MM.1S (cell line): Measurements from ENCODE around the gene ZNF730.
"Not testable (repeated sequence)": the region's sequence is repeated elsewhere in the genome, so short reads cannot be mapped to it uniquely, and the experiment has no call there.

ENCODE experiments used
- DNase-seq: peaks from one replicate; pipeline ENCODE4 v3.0.0-alpha.2; 2015
- H2AFZ ChIP-seq: fragments of 300-600 bp; sonication (generic); 2 replicates; pipeline ENCODE4 v1.6.0; 2016; ENCODE audit warnings: antibody characterized with exemption, low read length
- H3F3A ChIP-seq: fragments of 300-600 bp; sonication (generic); 2 replicates; pipeline ENCODE4 v1.6.1; 2016; ENCODE audit warnings: mild to moderate bottlenecking, antibody characterized with exemption, low read length, moderate library complexity, mixed read lengths; ENCODE audit not compliant: insufficient read depth
- H3K27ac ChIP-seq: fragments of 300-600 bp; sonication (generic); 2 replicates; pipeline ENCODE4 v1.5.1; 2016; ENCODE audit warnings: mild to moderate bottlenecking, low read length
- H3K27me3 ChIP-seq: fragments of 300-600 bp; sonication (generic); replicated peaks from 2 replicates; pipeline ENCODE4 v1.6.0; 2016; ENCODE audit warnings: low read length; ENCODE audit not compliant: insufficient read depth
- H3K36me3 ChIP-seq: fragments of 300-600 bp; sonication (generic); replicated peaks from 2 replicates; pipeline ENCODE4 v1.6.1; 2016; ENCODE audit warnings: mild to moderate bottlenecking, low read length, mixed read lengths; ENCODE audit not compliant: insufficient read depth
- H3K4me1 ChIP-seq: fragments of 300-600 bp; sonication (generic); 2 replicates; pipeline ENCODE4 v1.6.1; 2016; ENCODE audit warnings: low read length, mixed read lengths
- H3K4me2 ChIP-seq: fragments of 300-600 bp; sonication (generic); 2 replicates; pipeline ENCODE4 v1.6.0; 2016; ENCODE audit warnings: low read depth, low read length
- H3K4me3 ChIP-seq: fragments of 300-600 bp; sonication (generic); 2 replicates; pipeline ENCODE4 v1.5.1; 2016; ENCODE audit warnings: low read length, mixed read lengths
- H3K79me2 ChIP-seq: fragments of 300-600 bp; sonication (generic); 2 replicates; pipeline ENCODE4 v1.6.1; 2016; ENCODE audit warnings: mixed run types, low read length, mixed read lengths
- H3K9ac ChIP-seq: fragments of 300-600 bp; sonication (generic); 2 replicates; pipeline ENCODE4 v1.6.1; 2016; ENCODE audit warnings: low read length, mixed read lengths
- H3K9me2 ChIP-seq: fragments of 300-600 bp; sonication (generic); replicated peaks from 2 replicates; pipeline ENCODE4 v1.6.1; 2016; ENCODE audit warnings: mild to moderate bottlenecking, low read length, mixed read lengths; ENCODE audit not compliant: insufficient read depth
- H3K9me3 ChIP-seq: fragments of 300-600 bp; sonication (generic); replicated peaks from 2 replicates; pipeline ENCODE4 v1.6.1; 2016; ENCODE audit warnings: mild to moderate bottlenecking, low read length, mixed read lengths; ENCODE audit not compliant: insufficient read depth
- H4K20me1 ChIP-seq: fragments of 300-600 bp; sonication (generic); 2 replicates; pipeline ENCODE4 v1.6.1; 2016; ENCODE audit warnings: mild to moderate bottlenecking, low read length, moderate library complexity, mixed read lengths; ENCODE audit not compliant: insufficient read depth
- EZH2 ChIP-seq: fragments of 300-600 bp; sonication (generic); optimal IDR thresholded peaks from 2 replicates; pipeline ENCODE3; 2017; ENCODE audit warnings: low read depth, mild to moderate bottlenecking, antibody characterized with exemption, low read length, mixed read lengths
- EZH2phosphoT487 ChIP-seq: fragments of 300-600 bp; sonication (generic); IDR thresholded peaks from 2 replicates; pipeline ENCODE4 v1.6.1; 2018; ENCODE audit warnings: antibody characterized with exemption, low read length
- TF ChIP-seq, protein P1 (sequence below): fragments of 300-600 bp; sonication (generic); IDR thresholded peaks from 2 replicates; pipeline ENCODE4 v1.5.1; 2016; ENCODE audit warnings: antibody characterized with exemption, low read length, mixed read lengths

ZNF730 gene

GRCh38 chr19:23075031-23075733, 41.6 kb upstream of the ZNF730 start:
- Histone ChIP-seq H3K4me2 (no peak overlapping the region), H4K20me1 (no peaks in the 10 kb centered on the region), H3K79me2 (no peaks in the 10 kb centered on the region), H3K27me3 (no peaks in the 10 kb centered on the region), H3K9ac (no peak overlapping the region), H3K36me3 (no peaks in the 10 kb centered on the region), H2AFZ (no peak overlapping the region), H3K4me3 (no peak overlapping the region; the same call in 1 of the 2 replicates), H3K9me3 (no peaks in the 10 kb centered on the region), H3F3A (no peaks in the 10 kb centered on the region), H3K27ac (no peak overlapping the region), H3K4me1 (no peaks in the 10 kb centered on the region), H3K9me2 (no peaks in the 10 kb centered on the region)
- TF ChIP-seq EZH2 (no peak), EZH2phosphoT487 (no peak)
- TF ChIP-seq, protein P1, sequence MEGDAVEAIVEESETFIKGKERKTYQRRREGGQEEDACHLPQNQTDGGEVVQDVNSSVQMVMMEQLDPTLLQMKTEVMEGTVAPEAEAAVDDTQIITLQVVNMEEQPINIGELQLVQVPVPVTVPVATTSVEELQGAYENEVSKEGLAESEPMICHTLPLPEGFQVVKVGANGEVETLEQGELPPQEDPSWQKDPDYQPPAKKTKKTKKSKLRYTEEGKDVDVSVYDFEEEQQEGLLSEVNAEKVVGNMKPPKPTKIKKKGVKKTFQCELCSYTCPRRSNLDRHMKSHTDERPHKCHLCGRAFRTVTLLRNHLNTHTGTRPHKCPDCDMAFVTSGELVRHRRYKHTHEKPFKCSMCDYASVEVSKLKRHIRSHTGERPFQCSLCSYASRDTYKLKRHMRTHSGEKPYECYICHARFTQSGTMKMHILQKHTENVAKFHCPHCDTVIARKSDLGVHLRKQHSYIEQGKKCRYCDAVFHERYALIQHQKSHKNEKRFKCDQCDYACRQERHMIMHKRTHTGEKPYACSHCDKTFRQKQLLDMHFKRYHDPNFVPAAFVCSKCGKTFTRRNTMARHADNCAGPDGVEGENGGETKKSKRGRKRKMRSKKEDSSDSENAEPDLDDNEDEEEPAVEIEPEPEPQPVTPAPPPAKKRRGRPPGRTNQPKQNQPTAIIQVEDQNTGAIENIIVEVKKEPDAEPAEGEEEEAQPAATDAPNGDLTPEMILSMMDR = no peak
- no peak for DNase-seq

DNA sequence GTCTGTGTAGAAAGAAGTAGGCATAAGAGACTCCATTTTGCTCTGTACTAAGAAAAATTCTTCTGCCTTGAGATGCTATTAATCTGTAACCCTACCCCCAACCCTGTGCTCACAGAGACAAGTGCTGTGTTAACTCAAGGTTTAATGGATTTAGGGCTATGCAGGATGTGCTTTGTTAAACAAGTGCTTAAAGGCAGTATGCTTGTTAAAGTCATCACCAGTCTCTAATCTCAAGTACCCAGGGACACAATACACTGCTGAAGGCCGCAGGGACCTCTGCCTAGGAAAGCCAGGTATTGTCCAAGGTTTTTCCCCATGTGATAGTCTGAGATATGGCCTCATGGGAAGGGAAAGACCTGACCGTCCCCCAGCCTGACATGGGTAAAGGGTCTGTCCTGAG, 39.0 kb upstream of the ZNF730 start:
- not testable (repeated sequence) for H3F3A ChIP-seq, H3K4me3 ChIP-seq, H3K4me1 ChIP-seq, H3K9me3 ChIP-seq, H3K4me2 ChIP-seq, H3K9ac ChIP-seq, H3K36me3 ChIP-seq, H3K9me2 ChIP-seq, H3K27me3 ChIP-seq, H4K20me1 ChIP-seq, H3K27ac ChIP-seq, H3K79me2 ChIP-seq, H2AFZ ChIP-seq, DNase-seq

DNA sequence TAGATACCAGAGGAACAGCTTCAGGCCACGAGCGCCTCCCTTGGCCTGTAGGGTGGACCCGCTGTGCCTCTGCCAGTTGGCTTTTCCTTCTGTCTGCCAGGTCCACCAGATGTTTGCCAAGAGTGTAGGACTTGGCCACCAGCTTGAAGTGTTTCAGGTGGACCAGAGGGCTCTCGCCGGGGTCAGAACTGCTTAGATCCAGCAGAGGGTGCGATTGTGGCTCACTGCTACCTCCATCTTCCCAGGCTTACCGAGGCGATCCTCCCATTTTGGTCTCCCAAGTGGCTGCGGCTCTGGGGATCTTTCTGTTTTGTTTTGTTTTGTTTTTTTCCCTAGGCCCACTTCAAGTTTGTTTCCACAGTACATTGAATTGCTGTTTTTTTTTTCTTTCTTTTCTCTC, 23.0 kb upstream of the ZNF730 start:
- no peaks in the 10 kb centered on the region for H3K27me3 ChIP-seq
- H4K20me1 ChIP-seq = no peaks in the 10 kb centered on the region
- no peaks in the 10 kb centered on the region for H3F3A ChIP-seq
- H3K4me3 ChIP-seq = no peak overlapping the region
- no peaks in the 10 kb centered on the region for H3K4me1 ChIP-seq
- no peak overlapping the region for H3K27ac ChIP-seq
- H3K79me2 ChIP-seq = no peaks in the 10 kb centered on the region
- no peaks in the 10 kb centered on the region for H3K9me2 ChIP-seq
- no peak overlapping the region for H2AFZ ChIP-seq
- no peak for DNase-seq
- H3K9ac ChIP-seq = no peak overlapping the region
- no peaks in the 10 kb centered on the region for H3K9me3 ChIP-seq
- no peaks in the 10 kb centered on the region for H3K36me3 ChIP-seq
- no peak for TF ChIP-seq EZH2
- TF ChIP-seq, protein P1 = no peak
- no peak for TF ChIP-seq EZH2phosphoT487
- H3K4me2 ChIP-seq = no peak overlapping the region

- no peak for DNase-seq
- TF ChIP-seq EZH2 (no peak), EZH2phosphoT487 (no peak)
- TF ChIP-seq, protein P1 = no peak
Measured at GRCh38 chr19:23095418-23095817, 21.4 kb upstream of the ZNF730 start.

More at GRCh38 chr19:23095418-23095817, 21.4 kb upstream of the ZNF730 start:
- Histone ChIP-seq H3F3A (no peaks in the 10 kb centered on the region), H4K20me1 (no peaks in the 10 kb centered on the region), H3K4me1 (no peaks in the 10 kb centered on the region), H3K4me3 (no peak overlapping the region), H3K27ac (no peak overlapping the region), H3K4me2 (no peak overlapping the region), H2AFZ (no peak overlapping the region), H3K9me3 (no peaks in the 10 kb centered on the region), H3K27me3 (no peaks in the 10 kb centered on the region), H3K9me2 (no peaks in the 10 kb centered on the region), H3K36me3 (no peaks in the 10 kb centered on the region), H3K79me2 (no peaks in the 10 kb centered on the region), H3K9ac (no peak overlapping the region)
